CD4-positive, alpha-beta T cell (primary cell): ENCODE measurements around the gene HOXA11. TPM values are rescaled to one million over a fixed set of nuclear protein-coding genes. Genes with fewer than 3 reads are reported as not detected.

Experiments
- ATAC-seq: fragments of 200-7000 bp; cut with Tn5 transposase; one replicate; pipeline ENCODE4 v1.10.0; 2022; ENCODE audit warnings: mild to moderate bottlenecking; ENCODE audit not compliant: poor library complexity
- CTCF ChIA-PET: fragments of 350-600 bp; sonication (Branson Sonifier 250); formaldehyde crosslinking; loops from one replicate; lab custom pipeline; 2021; ENCODE audit warnings: antibody characterized with exemption, inconsistent platforms; lab: Charles Lee
- POLR2A ChIA-PET: fragments of 350-600 bp; sonication (Branson Sonifier 250); formaldehyde crosslinking; loops from one replicate; lab custom pipeline; 2021; ENCODE audit warnings: antibody characterized with exemption, inconsistent platforms; lab: Charles Lee
- DNase-seq, 14 experiments: peaks; one replicate each; pipeline ENCODE4 v3.0.0-alpha.2; 2013 to 2020; ENCODE audit warnings: mixed read lengths in 2 of 14
- H3K27ac ChIP-seq, 2 donors: one replicate each; pipeline versions ENCODE4 v1.5.1 to v1.7.0; 2013; ENCODE audit warnings: low read length in 2 of 2, low read depth in 1 of 2, mild to moderate bottlenecking in 1 of 2
- H3K27me3 ChIP-seq, 2 experiments: 1 replicate in 1 of 2; 2 replicates in 1 of 2; pipeline versions ENCODE4 v1.6.1 to v1.7.0; 2013; ENCODE audit warnings: low read length in 2 of 2, control low read depth in 1 of 2, mild to moderate bottlenecking in 1 of 2, moderate library complexity in 1 of 2; ENCODE audit not compliant: insufficient read depth in 2 of 2, control insufficient read depth in 1 of 2
- H3K36me3 ChIP-seq: one replicate; pipeline ENCODE4 v1.6.1; 2013; ENCODE audit warnings: low read length, control low read depth; ENCODE audit not compliant: insufficient read depth
- H3K4me1 ChIP-seq: one replicate; pipeline ENCODE4 v1.6.1; 2013; ENCODE audit warnings: low read length, control low read depth; ENCODE audit not compliant: insufficient read depth
- H3K4me3 ChIP-seq: one replicate; pipeline ENCODE4 v1.5.1; 2013; ENCODE audit warnings: mild to moderate bottlenecking, low read length, moderate library complexity
- H3K9me3 ChIP-seq, 2 experiments: 1 replicate in 1 of 2; 2 replicates in 1 of 2; pipeline versions ENCODE4 v1.6.1 to v1.7.0; 2013; ENCODE audit warnings: low read length in 2 of 2, mild to moderate bottlenecking in 2 of 2, control low read depth in 1 of 2, moderate library complexity in 1 of 2; ENCODE audit not compliant: control insufficient read depth in 1 of 2, insufficient read depth in 1 of 2
- H3K27ac Mint-ChIP-seq: one replicate; pipeline ENCODE4 v1.8.0; 2020; ENCODE audit warnings: mixed read lengths
- H3K27me3 Mint-ChIP-seq: one replicate; pipeline ENCODE4 v1.8.0; 2021; ENCODE audit warnings: mixed read lengths
- H3K36me3 Mint-ChIP-seq: one replicate; pipeline ENCODE4 v1.8.0; 2021; ENCODE audit warnings: low read depth, mixed read lengths
- H3K4me1 Mint-ChIP-seq: one replicate; pipeline ENCODE4 v1.8.0; 2021; ENCODE audit warnings: low read depth, mixed read lengths
- H3K4me3 Mint-ChIP-seq: one replicate; pipeline ENCODE4 v1.8.0; 2020; ENCODE audit warnings: mild to moderate bottlenecking, mixed read lengths
- H3K9me3 Mint-ChIP-seq: one replicate; pipeline ENCODE4 v1.8.0; 2020; ENCODE audit warnings: mixed read lengths
- intact Hi-C, 2 experiments: fragments of 100-400 bp; cut with DNase I in 1 of 2; cut with micrococcal nuclease in 1 of 2; formaldehyde crosslinking; loops; one replicate each; pipeline versions ENCODE4 v1.15.1 to v1.9.0; 2023 to 2025; cut with DNase I, micrococcal nuclease
- total RNA-seq, 174 experiments: library from RNA in 2 of 174; stranded (reverse) in 2 of 174; gene quantifications; one replicate each; pipeline ENCODE4 v1.2.3 and lab custom pipeline; 2021 to 2026
- TF ChIP-seq, protein P1 (sequence below): fragments of 200-600 bp; IDR thresholded peaks from one replicate; pipeline ENCODE4 v1.8.0; 2022; ENCODE audit warnings: antibody characterized with exemption, mild to moderate bottlenecking

The HOXA11 gene
- total RNA-seq, 2 experiments from 2014 or later = not detected

GRCh38 chr7:27184337-27185012 lies 557 bp downstream of the HOXA11 start:
- ChIA-PET CTCF (interaction anchor here (0.7 to 3.8 kb wide), 4 partner anchors 12 to 1333 kb away, joined by 3 to 14 read pairs (median 4); no protein-coding TSS in a partner anchor), POLR2A (interaction anchor here (0.6 to 3.5 kb wide), 5 partner anchors 8 to 1260 kb away, joined by 3 to 14 read pairs (median 3); no protein-coding TSS in a partner anchor)
- no peaks in the 10 kb centered on the region for H3K36me3 ChIP-seq
- TF ChIP-seq, protein P1, sequence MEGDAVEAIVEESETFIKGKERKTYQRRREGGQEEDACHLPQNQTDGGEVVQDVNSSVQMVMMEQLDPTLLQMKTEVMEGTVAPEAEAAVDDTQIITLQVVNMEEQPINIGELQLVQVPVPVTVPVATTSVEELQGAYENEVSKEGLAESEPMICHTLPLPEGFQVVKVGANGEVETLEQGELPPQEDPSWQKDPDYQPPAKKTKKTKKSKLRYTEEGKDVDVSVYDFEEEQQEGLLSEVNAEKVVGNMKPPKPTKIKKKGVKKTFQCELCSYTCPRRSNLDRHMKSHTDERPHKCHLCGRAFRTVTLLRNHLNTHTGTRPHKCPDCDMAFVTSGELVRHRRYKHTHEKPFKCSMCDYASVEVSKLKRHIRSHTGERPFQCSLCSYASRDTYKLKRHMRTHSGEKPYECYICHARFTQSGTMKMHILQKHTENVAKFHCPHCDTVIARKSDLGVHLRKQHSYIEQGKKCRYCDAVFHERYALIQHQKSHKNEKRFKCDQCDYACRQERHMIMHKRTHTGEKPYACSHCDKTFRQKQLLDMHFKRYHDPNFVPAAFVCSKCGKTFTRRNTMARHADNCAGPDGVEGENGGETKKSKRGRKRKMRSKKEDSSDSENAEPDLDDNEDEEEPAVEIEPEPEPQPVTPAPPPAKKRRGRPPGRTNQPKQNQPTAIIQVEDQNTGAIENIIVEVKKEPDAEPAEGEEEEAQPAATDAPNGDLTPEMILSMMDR = no peak
- H3K4me3 Mint-ChIP-seq = peak overlapping the region; percentile 82
- intact Hi-C loops = loop anchor here (2.0 to 5.0 kb wide), 3 partner anchors 14 to 1327 kb away; partner anchors contain the start of gene HOXA3 (in 1 of the 2)
- peak overlapping the region; percentile 81 for H3K27ac Mint-ChIP-seq
- DNase-seq (peak in 5 of 14 experiments; percentile 19 to 65 (median 36)), ATAC-seq (peak; percentile 2)
- peaks cover 59% of the 10 kb centered on the region for H3K4me1 Mint-ChIP-seq
- peaks cover 96% of the 10 kb centered on the region for H3K27me3 Mint-ChIP-seq
- peaks cover 65% of the 10 kb centered on the region for H3K4me1 ChIP-seq
- peak overlapping the region; percentile 40 for H3K4me3 ChIP-seq
- H3K36me3 Mint-ChIP-seq = no peaks in the 10 kb centered on the region
- peaks cover 89 to 95% of the 10 kb centered on the region in 2 experiments for H3K27me3 ChIP-seq
- no peak overlapping the region for H3K27ac ChIP-seq
- H3K9me3 Mint-ChIP-seq = no peaks in the 10 kb centered on the region
- peaks cover 0 to 73% of the 10 kb centered on the region in 2 experiments for H3K9me3 ChIP-seq

GRCh38 chr7:27183682-27184336 lies 1.2 kb downstream of the HOXA11 start:
- Mint-ChIP-seq H3K4me1 (peaks cover 53% of the 10 kb centered on the region), H3K36me3 (no peaks in the 10 kb centered on the region), H3K4me3 (peak overlapping the region; percentile 75), H3K27ac (peak overlapping the region; percentile 58), H3K27me3 (peaks cover 96% of the 10 kb centered on the region), H3K9me3 (no peaks in the 10 kb centered on the region)
- H3K4me3 ChIP-seq = peak overlapping the region; percentile 40
- no peaks in the 10 kb centered on the region for H3K36me3 ChIP-seq
- H3K27me3 ChIP-seq = peaks cover 89 to 95% of the 10 kb centered on the region in 2 experiments
- ATAC-seq (no peak), DNase-seq (peak in 1 of 14 experiments; percentile 21)
- CTCF ChIA-PET = interaction anchor here (0.6 to 1.9 kb wide), 5 partner anchors 23 to 1332 kb away, joined by 3 to 8 read pairs (median 4); no protein-coding TSS in a partner anchor
- H3K27ac ChIP-seq = no peak overlapping the region
- TF ChIP-seq, protein P1 = no peak
- H3K4me1 ChIP-seq = peaks cover 61% of the 10 kb centered on the region
- peaks cover 0 to 69% of the 10 kb centered on the region in 2 experiments for H3K9me3 ChIP-seq
- POLR2A ChIA-PET = interaction anchor here (1.1 to 3.5 kb wide), 5 partner anchors 11 to 479 kb away, joined by 3 to 14 read pairs (median 3); partner anchors contain the start of gene HIBADH
- intact Hi-C loops = loop anchor here in 1 of 2 experiments (2.0 kb wide), 1 partner anchor 13 kb away; no protein-coding TSS in a partner anchor
